HEK293T (cell line): ENCODE results near the gene PLEKHM1.
"Not testable (repeated sequence)": the region's sequence is repeated elsewhere in the genome, so short reads cannot be mapped to it uniquely, and the experiment has no call there.

Experiments used
- BHLHE40 ChIP-seq: fragments of 450-650 bp; IDR thresholded peaks from 2 replicates; pipeline ENCODE4 v1.6.1; 2016; ENCODE audit warnings: mild to moderate bottlenecking, moderate library complexity, borderline replicate concordance
- ELF4 ChIP-seq: fragments of 450-650 bp; IDR thresholded peaks from 2 replicates; pipeline ENCODE4 v1.6.1; 2017; ENCODE audit warnings: antibody characterized with exemption
- FOXA1 ChIP-seq: fragments of 450-650 bp; IDR thresholded peaks from 2 replicates; pipeline ENCODE4 v1.6.1; 2016; ENCODE audit warnings: mild to moderate bottlenecking
- L3MBTL2 ChIP-seq: fragments of 450-650 bp; conservative IDR thresholded peaks from 2 replicates; pipeline ENCODE4 v1.6.1; 2016; ENCODE audit warnings: mild to moderate bottlenecking
- NFRKB ChIP-seq: fragments of 450-650 bp; IDR thresholded peaks from 2 replicates; pipeline ENCODE4 v1.6.1; 2016; ENCODE audit warnings: mild to moderate bottlenecking, moderate library complexity
- TARDBP ChIP-seq: fragments of 450-650 bp; IDR thresholded peaks from 2 replicates; pipeline ENCODE4 v1.6.1; 2016
- ZNF384 ChIP-seq: fragments of 450-650 bp; IDR thresholded peaks from 2 replicates; pipeline ENCODE4 v1.6.1; 2016

DNA sequence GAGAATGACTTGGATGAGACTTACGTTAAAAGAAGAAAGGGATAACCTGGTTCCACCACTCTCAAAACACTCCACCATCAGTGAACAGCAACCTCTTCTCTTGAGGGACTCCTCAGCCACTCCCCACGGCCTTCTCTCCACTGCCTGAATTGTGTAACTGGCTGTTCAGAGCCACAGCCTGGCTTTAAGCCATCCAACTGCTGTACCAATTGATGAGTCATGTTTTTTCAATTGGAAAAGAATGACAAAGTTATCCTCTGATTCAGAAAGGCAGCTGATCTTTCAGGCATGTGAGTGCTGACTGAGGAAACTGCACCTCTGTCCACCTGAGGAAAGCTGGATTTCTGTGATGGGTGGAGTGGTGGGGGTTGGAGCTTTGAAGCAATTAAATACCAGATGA is 2.8 kb downstream of the PLEKHM1 start:
- TF ChIP-seq BHLHE40, FOXA1, ELF4, TARDBP, L3MBTL2, ZNF384, NFRKB: not testable (repeated sequence)
